HuH-7 (cell line): Measurements from ENCODE around the gene FMN1.
A peak's percentile ranks its signal among the peaks of the same experiment; 100 is the strongest.
"Not testable (repeated sequence)": the region's sequence is repeated elsewhere in the genome, so short reads cannot be mapped to it uniquely, and the experiment has no call there.

Source experiments
- DNase-seq: peaks from one replicate; pipeline ENCODE4 v3.0.0; 2011; ENCODE audit warnings: low spot score

Gene FMN1

DNA sequence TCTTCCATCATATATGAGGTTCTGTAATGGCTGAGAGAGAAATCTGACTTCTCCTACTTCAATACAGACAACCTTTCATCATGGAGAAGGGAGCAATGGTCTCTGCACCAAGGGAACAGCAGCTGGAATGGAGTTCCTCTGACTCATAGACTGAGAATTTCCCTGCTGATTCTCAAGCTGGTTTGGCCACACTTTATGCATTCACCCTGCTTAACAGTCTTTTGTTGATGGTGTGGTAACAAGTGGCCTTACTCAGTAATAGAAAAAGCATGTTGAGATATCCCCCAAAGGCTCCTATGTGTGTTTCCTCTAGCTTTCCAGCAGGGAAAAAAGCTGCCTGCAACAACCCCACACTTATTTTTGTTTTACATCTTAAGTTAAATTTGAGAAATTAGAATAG, 338.6 kb downstream of the FMN1 start:
- no peak for DNase-seq

DNA sequence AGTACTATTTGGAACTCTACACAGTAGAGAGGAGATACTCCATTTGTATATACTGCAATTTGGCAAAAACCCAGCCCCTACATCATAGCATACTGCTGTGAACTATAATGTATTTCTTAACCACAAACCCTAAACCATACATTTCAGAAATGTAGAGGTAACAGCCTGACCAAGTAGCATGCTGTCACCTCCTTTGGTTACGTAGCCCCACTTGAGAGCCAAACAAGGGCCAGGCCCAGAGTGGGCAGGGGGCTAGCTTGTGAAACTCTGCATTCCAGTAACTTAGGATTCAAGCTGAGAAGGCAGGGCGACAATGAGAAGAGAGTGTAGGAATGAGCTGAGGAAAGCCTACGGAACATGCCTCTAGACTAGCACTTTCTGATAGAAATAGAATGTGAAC, 340.9 kb downstream of the FMN1 start:
- DNase-seq: no peak

DNA sequence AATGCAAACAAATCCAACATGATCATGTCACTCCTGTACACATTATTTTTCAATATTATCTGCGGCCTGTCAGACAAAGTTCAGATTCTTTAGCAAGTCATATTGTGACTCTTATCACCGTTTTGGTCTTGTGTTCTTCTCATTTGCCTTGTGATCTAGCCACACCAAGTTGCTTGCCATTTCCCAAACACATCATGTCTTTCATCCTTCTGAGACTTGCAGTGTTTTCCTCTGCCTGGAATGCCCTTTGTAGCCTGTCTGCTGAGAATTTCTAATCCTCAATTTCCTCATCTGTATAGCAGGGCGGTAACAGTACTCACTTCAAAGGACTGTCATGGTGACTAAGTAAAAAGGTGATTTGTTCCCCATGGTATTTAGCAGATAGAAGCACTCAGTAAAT, 341.7 kb downstream of the FMN1 start:
- DNase-seq: no peak

DNA sequence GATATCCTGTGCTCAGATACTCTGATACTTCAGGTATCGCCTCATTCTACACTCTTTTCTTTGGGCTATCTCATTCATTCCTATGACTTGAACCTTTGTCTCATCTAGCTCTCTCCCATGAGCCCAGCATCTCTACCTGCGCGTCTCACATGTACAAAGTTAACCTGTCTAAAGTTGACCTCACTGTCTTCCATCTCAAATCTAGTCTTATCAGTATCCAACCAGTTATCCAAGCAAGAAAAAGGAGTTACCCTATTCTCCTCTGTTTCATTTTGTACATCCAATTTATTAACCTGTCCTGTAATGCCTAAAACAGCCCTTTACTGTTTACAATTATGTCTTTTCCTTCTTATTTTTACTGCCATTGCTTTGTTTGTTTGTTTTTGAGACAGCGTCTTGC, 342.5 kb downstream of the FMN1 start:
- no peak for DNase-seq

DNA sequence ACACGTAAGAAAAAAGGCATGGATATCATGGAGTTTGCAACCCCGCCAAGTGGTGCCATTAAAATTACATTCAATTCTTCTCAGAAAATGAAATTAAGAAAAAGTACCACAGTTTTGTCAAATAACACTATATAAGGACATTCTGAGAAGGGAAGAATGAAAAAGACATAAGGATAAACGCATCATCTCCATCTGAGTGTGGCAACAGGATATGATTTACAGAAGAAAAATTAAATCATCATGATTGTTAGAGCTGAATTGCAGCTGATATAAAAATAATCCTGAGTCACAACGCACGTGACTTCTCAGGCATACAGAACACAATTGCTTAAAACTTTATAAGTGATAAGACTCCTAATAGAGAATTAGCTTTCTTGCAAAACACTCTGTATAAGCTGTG, 342.9 kb downstream of the FMN1 start:
- no peak for DNase-seq

DNA sequence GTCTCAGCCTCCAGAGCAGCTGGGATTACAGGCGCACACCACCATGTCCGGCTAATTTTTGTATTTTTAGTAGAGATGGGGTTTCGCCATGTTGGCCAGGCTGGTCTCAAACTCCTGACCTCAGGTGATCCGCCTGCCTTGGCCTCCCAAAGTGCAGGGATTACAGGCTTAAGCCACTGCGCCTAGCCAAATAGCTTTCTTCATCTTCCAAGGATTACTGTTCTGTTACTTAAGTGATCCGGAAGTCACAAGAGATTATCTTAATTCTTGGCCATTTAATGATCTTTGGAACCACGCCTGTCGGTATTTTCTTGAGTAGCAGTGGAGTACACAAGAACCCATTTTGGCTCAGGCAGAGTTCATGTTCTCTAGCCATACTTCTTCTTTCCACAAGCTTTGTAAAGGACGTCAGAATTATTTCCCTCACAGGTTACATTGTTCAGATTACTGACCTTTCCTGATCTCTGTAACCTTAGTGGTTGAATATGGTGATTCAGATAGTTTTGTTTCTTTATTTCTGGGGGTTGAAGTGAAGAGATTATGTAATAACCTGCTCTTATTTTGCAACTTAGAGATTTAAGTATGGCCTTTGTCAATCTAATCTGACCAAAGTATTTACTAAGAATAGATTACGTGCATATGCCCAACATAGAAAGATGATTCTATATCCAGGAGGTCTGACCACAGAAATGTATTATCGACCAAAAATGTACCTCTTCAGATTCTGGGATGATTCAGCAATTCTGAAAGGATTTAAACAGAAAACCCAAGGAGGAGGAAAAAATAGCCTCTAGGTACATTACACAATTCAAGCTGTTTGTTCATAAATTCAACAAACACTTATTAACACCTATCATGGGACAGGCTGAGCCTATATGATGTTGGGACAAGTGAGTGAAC, 344.5 kb downstream of the FMN1 start:
- DNase-seq: no peak

DNA sequence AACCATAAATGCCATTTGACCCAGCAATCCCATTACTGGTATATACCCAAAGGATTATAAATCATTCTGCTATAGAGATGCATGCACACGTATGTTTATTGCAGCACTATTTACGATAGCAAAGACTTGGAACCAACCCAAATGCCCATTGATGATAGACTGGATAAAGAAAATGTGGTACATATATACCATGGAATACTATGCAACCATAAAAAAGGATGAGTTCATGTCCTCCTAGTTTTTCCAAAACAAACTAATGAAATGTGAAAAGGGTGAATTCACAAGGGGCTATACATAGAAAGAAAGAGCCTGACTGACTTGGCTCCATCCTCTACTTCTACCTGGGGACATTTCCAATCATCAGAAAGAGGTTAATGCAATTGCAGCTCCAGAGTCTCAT, 347.8 kb downstream of the FMN1 start:
- not testable (repeated sequence) for DNase-seq

DNA sequence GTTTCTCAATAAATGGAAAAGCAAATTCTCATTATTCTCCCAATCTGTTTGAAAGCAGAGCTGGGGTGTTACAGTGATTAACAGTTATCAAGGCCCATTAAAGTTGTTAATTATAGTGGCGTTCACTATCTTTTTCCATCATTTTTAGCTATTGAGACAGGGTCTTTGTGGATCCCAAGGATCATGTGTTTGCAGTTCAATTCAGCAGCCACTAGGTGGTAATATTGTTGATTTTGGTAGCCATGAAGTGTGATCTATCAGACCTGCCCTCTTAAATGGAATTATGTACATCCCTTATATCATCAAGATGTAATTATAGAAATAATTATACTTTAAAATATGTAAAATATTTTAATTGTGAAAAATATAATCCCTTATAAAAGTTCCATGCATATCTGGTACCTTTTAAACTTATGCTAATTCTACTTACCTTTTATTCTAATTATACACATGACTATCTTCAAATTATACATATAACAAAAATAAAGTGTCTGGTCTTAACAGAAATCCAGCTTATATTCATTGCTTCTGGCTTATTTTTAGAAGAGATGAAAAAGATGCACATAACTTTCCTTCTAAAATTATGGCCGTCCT, 350.3 kb downstream of the FMN1 start:
- DNase-seq: peak; percentile 18

DNA sequence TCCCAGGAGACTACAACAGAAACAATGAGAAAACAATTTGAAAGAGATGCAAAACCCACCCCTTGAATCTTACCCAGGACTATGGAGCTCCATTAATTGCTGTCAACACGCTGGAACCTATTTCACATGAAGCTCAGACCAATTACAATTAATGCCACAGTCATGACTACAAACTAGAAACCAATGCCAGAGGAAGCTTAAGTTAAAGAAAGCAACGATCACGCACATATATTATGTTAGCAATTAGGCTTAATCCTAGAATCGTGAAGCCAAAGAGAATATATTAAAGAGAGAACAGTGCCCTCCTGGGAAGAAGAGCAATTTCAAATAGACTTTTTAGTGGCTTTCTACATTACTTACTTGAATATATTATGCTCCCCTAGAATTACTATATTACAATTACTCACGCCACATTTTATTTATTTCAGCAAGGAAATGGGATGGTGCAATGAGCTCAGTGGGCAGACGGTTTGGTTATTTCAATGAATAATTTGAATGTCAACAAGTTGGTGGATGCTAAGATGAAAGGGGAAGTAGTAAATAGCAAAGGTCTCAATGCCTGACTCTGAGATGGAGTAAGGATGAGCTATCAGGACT, 351.2 kb downstream of the FMN1 start:
- DNase-seq: no peak

DNA sequence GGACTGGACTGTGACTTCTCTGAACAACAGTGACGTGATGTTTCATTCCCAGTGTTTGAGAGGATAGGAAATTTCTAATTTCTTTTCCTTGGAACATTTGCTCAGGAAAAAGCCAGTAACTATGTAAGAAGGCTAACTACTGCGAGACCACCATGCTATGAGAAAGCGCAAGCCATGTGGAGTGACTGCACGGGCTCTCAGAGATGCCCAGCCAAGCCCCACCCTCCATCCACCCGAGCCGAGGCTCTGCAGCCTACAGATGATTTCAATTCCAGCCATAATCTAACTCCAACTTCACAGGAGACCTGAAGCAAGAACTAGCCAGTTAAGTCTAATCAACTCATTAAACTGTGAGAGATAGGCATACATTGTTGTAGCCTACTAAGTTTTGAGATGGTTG, 352.4 kb downstream of the FMN1 start:
- DNase-seq: no peak

DNA sequence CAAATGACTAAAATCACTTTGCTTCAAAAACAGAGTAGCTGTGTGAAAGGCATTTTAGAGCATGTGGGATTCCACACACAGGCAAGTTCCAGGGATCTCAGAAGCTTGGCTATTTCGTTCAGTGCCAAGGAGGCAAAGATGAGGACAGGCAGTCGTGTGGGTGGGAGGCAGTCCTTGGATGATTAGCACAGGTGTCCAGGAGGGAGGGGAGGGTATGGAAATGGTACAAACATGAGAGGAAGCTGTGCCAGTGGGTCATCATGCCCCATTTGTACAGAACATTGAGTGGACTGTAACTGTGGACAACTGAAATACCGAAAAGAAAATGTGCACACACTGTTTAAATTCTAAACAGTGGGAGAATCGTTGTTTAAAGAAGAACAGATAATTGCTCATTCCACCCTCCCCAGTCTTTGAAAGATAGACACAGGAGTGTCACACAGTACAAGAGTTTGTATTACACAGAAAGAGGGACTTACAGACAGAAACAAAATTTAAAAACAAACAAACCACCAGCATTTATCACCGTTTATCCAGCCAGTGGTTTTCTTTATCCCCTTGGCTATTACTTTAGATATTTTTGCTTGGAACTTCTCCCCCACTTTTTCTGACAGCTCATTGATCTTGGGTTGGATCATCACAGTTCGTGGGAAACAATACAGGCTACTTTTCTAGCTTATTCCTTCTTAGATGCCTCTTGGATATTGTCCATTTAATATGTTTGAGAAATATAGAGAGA, 353.8 kb downstream of the FMN1 start:
- no peak for DNase-seq

DNA sequence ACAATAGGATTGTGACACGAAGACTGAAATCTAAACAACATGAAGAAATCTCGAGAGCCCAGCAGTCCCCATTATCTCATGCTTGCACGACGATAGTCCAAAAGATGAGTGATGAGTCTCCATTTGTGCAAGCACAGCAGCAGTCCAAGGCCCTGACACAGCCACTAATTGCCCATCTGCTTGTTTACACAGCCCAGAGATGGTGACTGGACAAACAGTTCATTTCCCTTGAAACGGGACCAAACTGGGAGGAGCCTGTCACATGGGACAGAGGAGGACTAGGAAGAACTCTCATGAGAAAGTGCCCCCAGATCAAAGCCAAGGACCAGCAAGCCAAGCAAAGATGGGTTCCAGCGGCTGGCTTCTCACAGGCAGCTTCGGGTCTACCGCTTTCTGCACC, 355.7 kb downstream of the FMN1 start:
- DNase-seq: no peak

DNA sequence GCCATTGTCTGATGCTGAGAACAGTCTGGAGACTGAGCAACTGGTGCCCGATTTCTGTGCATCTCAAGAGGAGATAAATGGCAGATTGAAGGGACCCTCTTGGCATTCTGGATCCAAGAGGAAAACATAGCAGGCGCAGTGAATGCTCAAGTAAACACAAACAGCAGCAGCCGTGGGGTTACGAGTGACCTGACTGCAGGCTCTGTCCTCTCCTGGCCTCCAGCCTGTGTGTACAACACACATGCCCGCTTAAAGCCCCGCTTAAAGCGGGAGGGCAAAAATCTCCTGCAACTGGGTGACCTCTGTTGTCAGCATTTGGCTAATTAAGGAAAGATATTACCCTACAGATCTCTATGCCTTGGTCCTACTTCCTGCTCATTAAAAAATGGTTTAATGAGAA, 356.2 kb downstream of the FMN1 start:
- DNase-seq: no peak

DNA sequence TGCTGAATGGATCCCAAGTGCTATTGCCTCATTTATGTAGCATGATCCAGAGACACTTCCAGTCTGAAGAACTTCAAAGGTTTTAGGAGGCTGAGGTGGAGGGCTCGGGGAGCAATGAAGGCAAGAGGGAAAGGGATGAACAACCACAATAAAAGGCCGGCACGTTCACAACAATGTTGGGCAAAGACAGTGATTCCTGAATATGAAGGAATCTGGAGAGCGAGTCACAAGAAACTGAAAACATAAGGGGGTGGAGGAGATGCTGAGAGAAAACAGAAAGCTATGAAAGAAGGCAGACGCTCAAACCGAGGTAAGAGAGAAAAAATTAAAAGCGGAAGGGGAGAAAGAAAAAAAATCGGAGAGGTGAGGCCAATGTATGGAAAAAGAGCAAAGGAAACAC, 356.6 kb downstream of the FMN1 start:
- DNase-seq: no peak

DNA sequence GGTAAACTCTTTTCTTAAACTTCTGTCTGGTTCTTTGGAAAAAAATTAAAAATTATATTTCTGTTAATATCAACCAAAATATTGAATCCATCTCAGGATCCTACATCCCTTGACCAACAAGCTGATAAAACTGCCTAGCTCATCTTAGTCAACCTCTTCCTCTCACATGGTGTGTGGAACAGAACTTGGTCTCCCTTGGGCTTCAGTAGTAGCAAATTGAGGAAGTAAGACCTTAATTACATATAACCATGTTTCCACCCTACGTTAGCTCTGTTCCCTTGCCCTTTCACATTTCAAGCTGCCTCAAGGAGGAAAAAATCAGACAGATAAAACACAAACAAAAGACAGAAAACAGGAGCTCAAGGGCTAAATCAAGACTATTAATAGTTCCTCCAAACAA, 360.4 kb downstream of the FMN1 start:
- DNase-seq: no peak

DNA sequence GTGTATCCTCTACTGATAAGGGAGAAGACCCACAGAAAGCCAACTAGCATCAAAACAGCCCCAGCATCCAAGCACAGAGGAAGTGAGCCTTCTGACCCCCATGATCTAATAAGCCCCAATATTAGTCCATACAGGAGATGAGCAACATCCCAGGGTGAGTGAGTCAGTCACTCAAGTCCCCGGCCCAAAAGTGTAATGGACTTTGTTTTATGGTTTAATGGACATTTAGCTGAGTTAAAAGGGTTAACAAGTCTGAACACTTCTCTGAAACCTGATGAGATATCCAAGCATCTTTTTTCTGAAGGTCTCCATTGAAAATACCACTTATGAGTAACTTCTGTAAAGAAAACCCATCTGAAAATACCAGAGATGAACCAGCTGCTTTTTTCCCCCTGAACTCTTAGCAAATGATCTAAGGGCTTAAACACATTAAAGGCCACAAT, 361.1 kb downstream of the FMN1 start:
- DNase-seq: no peak

DNA sequence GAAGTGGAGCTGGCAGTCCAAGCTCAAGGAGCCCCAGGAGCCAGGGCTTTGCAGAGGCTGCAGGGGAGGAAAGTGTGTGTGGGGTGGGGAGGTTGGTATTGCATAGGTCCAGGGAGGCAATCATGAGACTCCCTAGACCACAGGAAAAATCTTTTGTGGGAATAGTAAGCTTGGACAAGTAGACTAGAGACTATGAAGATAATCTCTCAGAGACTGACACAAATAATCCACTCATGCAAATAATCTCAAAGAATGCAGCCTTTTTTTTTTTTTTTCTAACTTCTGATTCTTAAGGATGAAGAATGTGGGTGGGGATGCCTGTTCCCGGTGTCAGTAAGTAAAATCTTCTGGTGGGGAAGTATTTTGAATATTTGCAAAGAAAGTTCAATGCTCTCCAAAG, 363.0 kb downstream of the FMN1 start:
- DNase-seq: no peak

DNA sequence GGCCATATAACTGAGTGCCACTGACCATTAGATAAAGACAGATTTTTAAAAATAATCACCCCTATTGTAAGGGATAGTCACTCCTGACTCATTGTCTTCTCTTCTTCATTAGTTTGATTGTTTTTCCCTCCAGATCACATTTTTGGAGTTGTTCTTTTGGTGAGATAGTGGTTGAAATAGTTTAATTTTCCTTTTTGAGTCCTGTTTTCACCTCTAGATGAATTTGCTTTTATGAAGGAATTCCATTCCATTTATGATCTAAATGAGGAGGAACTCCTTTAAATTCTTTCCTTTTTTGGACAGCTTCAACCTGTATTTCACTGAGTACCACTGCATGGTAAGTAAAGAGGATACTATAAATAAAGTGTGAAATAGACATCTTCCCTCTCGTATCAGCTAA, 364.3 kb downstream of the FMN1 start:
- no peak for DNase-seq

DNA sequence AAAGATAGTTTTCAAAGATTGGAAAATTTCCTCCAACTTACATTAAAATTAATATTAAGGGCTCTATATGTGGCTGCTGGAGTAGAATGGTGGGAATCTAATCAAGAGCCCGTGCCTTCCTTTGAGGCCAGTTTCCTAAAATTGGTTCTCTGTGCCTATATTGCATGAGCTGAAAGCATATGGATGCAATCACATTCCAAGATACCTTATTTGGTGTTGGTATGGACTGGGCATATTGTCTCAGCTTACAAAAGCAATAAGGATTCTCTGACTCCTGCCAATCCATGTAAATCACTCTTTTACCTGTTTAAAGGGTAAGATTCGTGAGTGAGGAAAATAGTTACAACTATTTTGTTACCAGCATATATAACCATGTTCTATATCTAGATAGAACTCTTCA, 365.1 kb downstream of the FMN1 start:
- DNase-seq: no peak

DNA sequence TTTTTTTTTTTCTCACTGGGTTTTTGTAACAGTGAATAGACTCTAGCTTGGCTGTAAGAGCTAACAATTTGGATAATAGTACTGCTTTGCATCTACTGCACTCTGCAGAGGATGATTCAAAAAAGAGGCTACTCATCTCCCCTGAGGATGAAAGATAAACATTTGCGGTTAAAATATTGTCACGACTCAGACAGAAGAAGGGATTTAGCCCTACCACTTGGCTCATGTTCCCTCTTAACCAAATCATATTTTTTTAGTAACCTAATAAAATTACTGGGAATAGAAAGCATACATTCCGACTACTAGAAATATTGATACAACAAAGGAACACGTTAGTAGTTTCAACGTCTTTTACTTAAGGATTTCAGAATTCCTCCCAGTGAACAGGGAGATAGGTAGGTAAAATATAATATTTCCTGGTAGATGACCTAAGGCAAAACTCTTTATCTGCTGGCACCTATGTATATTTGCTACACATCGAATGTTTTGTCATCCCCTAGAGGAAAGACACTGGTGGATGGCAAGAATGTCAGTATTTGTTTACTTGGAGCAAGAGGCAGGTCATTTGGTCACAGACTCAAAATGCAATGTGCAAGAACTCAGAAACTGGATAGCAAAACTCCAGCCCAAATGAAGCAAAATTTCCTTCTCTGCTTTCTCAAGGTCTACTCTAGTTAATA, 365.9 kb downstream of the FMN1 start:
- no peak for DNase-seq

DNA sequence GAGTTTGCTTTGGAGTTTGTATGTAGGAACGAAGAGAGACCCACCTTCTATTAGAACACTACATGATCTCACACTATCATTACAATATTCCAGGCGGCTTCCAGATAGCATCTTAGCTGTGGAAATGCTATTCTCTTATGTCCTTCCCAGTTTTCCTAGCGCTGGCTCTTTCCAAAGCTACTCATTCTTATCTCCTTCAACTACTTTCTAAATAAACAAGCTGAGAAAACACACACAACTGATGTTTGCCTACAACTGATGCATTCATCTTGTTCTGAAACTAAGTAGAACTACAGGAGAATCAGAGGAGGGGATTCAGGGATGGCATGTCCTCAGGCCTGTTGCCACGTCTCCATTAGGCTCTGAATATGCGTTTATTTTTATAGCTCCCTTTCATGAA, 367.8 kb downstream of the FMN1 start:
- no peak for DNase-seq

DNA sequence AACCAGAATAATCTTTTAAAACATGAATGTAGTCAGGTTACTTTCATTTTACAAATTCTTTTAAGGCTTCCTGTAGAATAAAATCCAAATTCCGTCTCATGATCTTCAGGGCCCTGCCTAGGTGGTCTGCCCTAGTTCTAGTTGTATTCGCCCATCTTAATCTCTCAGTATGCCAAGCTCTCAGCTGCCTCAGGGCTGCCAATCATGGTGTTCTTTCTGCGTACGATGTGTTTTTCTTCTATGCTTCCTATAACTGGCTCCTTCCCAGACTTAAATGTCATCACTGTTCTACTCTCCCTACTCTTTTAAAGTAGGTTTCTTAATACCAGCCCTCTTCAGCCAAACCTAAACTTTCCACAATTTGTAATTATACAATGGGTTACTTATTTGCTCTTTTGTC, 369.3 kb downstream of the FMN1 start:
- DNase-seq: no peak
